Karpas-422 (cell line): Measurements from ENCODE around the gene METTL25B. TPM values are rescaled to one million over a fixed set of nuclear protein-coding genes. Genes with fewer than 3 reads are reported as not detected.

Experiments used
- DNase-seq: peaks from one replicate; pipeline ENCODE4 v3.0.0-alpha.2; 2015
- H2AFZ ChIP-seq: fragments of 200-600 bp; sonication (generic); 2 replicates; pipeline ENCODE4 v1.6.1; 2014; ENCODE audit warnings: antibody characterized with exemption, low read length, mixed read lengths
- H3K27ac ChIP-seq: fragments of 200-600 bp; sonication (generic); 2 replicates; pipeline ENCODE4 v1.5.1; 2014; ENCODE audit warnings: mild to moderate bottlenecking, low read length, moderate library complexity
- H3K27me3 ChIP-seq: fragments of 200-600 bp; sonication (generic); 2 replicates; pipeline ENCODE4 v1.6.1; 2014; ENCODE audit warnings: low read length, mixed read lengths
- H3K36me3 ChIP-seq: fragments of 200-600 bp; sonication (generic); 2 replicates; pipeline ENCODE4 v1.6.1; 2014; ENCODE audit warnings: low read length, mixed read lengths; ENCODE audit not compliant: insufficient read depth
- H3K4me1 ChIP-seq: fragments of 200-600 bp; sonication (generic); 2 replicates; pipeline ENCODE4 v1.6.1; 2014; ENCODE audit warnings: mild to moderate bottlenecking, low read length, mixed read lengths
- H3K4me2 ChIP-seq: fragments of 200-600 bp; sonication (generic); 2 replicates; pipeline ENCODE4 v1.6.1; 2014; ENCODE audit warnings: low read length, low read depth, mild to moderate bottlenecking; ENCODE audit not compliant: poor library complexity, severe bottlenecking
- H3K4me3 ChIP-seq: fragments of 200-600 bp; sonication (generic); 2 replicates; pipeline ENCODE4 v1.5.1; 2014; ENCODE audit warnings: mild to moderate bottlenecking, antibody characterized with exemption, low read length, mixed read lengths
- H3K79me2 ChIP-seq: fragments of 200-600 bp; sonication (generic); 2 replicates; pipeline ENCODE4 v1.6.1; 2014; ENCODE audit warnings: mild to moderate bottlenecking, low read length, mixed read lengths
- H3K9ac ChIP-seq: fragments of 200-600 bp; sonication (generic); 2 replicates; pipeline ENCODE4 v1.6.0; 2014; ENCODE audit warnings: low read length
- H3K9me2 ChIP-seq: fragments of 200-600 bp; sonication (generic), shearing (Covaris generic); replicated peaks from 2 replicates; pipeline ENCODE4 v1.6.0; 2014; ENCODE audit warnings: mild to moderate bottlenecking, low read length, moderate library complexity; ENCODE audit not compliant: insufficient read depth
- H3K9me3 ChIP-seq: fragments of 300-700, 200-600 bp; sonication (generic); 2 replicates; pipeline ENCODE4 v1.6.1; 2014; ENCODE audit warnings: low read length, mixed read lengths
- H4K20me1 ChIP-seq: fragments of 200-600 bp; sonication (generic); 2 replicates; pipeline ENCODE4 v1.6.1; 2014; ENCODE audit warnings: mild to moderate bottlenecking, antibody characterized with exemption, low read length, low read depth; ENCODE audit not compliant: insufficient read depth
- total RNA-seq: library from RNA; depleted of rRNA; stranded (reverse); fragments of >200 nt; shearing (Covaris generic); gene quantifications from 2 replicates; pipeline ENCODE4 v1.2.3, GENCODE V29; 2014; ENCODE audit warnings: low replicate concordance

Gene METTL25B
- total RNA-seq, 1 experiment from 2014 or later = 22.8 TPM

GRCh38 chr1:156697481-156697880, 30.8 kb upstream of the METTL25B start:
- H3K4me2 ChIP-seq = no peak overlapping the region
- H3K4me3 ChIP-seq = no peak overlapping the region
- no peaks in the 10 kb centered on the region for H3K79me2 ChIP-seq
- H4K20me1 ChIP-seq = no peaks in the 10 kb centered on the region
- H3K27ac ChIP-seq = no peak overlapping the region
- H3K9ac ChIP-seq = no peak overlapping the region
- H3K9me3 ChIP-seq = no peaks in the 10 kb centered on the region
- no peak for DNase-seq
- no peaks in the 10 kb centered on the region for H3K9me2 ChIP-seq
- H3K36me3 ChIP-seq = no peaks in the 10 kb centered on the region
- H3K4me1 ChIP-seq = peaks cover 5% of the 10 kb centered on the region; the same call in 1 of the 2 replicates
- H3K27me3 ChIP-seq = no peaks in the 10 kb centered on the region
- H2AFZ ChIP-seq = no peak overlapping the region

- Histone ChIP-seq H3K4me3 (no peak overlapping the region), H3K9me2 (no peaks in the 10 kb centered on the region), H4K20me1 (no peaks in the 10 kb centered on the region), H3K4me1 (no peaks in the 10 kb centered on the region), H3K36me3 (no peaks in the 10 kb centered on the region), H3K79me2 (no peaks in the 10 kb centered on the region), H3K27ac (no peak overlapping the region), H3K4me2 (no peak overlapping the region), H3K9me3 (no peaks in the 10 kb centered on the region), H2AFZ (no peak overlapping the region), H3K9ac (no peak overlapping the region), H3K27me3 (no peaks in the 10 kb centered on the region)
- DNase-seq = no peak
Measured at GRCh38 chr1:156698995-156699394, 29.3 kb upstream of the METTL25B start.

- Histone ChIP-seq H4K20me1 (0 out of 2 replicates have a peak, but pooled peaks cover 5% of the 10 kb centered on the region), H2AFZ (no peak overlapping the region), H3K9me2 (no peaks in the 10 kb centered on the region), H3K27me3 (no peaks in the 10 kb centered on the region), H3K79me2 (no peaks in the 10 kb centered on the region), H3K9ac (no peak overlapping the region), H3K4me1 (peaks cover 4% of the 10 kb centered on the region), H3K36me3 (no peaks in the 10 kb centered on the region), H3K4me2 (no peak overlapping the region), H3K9me3 (no peaks in the 10 kb centered on the region), H3K4me3 (no peak overlapping the region), H3K27ac (no peak overlapping the region)
- DNase-seq = no peak
Measured at GRCh38 chr1:156700736-156701531, 27.3 kb upstream of the METTL25B start.

- Histone ChIP-seq H3K9ac (no peak overlapping the region), H3K9me2 (no peaks in the 10 kb centered on the region), H3K4me3 (no peak overlapping the region), H3K4me2 (no peak overlapping the region), H3K36me3 (no peaks in the 10 kb centered on the region), H3K27ac (no peak overlapping the region), H3K9me3 (no peaks in the 10 kb centered on the region), H3K27me3 (no peaks in the 10 kb centered on the region), H3K4me1 (peaks cover 17% of the 10 kb centered on the region), H4K20me1 (0 out of 2 replicates have a peak, but pooled peaks cover 5% of the 10 kb centered on the region), H2AFZ (no peak overlapping the region), H3K79me2 (no peaks in the 10 kb centered on the region)
- DNase-seq = no peak
Measured at GRCh38 chr1:156703336-156703735, 24.9 kb upstream of the METTL25B start.

GRCh38 chr1:156703741-156704140, 24.5 kb upstream of the METTL25B start:
- Histone ChIP-seq H3K4me1 (peaks cover 17% of the 10 kb centered on the region), H3K36me3 (no peaks in the 10 kb centered on the region), H2AFZ (no peak overlapping the region), H3K4me2 (no peak overlapping the region), H4K20me1 (0 out of 2 replicates have a peak, but pooled peaks cover 5% of the 10 kb centered on the region), H3K9me2 (no peaks in the 10 kb centered on the region), H3K27me3 (no peaks in the 10 kb centered on the region), H3K9ac (no peak overlapping the region), H3K27ac (no peak overlapping the region), H3K79me2 (no peaks in the 10 kb centered on the region), H3K9me3 (no peaks in the 10 kb centered on the region), H3K4me3 (no peak overlapping the region)
- DNase-seq = no peak

GRCh38 chr1:156704166-156704711, 24.0 kb upstream of the METTL25B start:
- Histone ChIP-seq H3K79me2 (no peaks in the 10 kb centered on the region), H3K27me3 (no peaks in the 10 kb centered on the region), H4K20me1 (0 out of 2 replicates have a peak, but pooled peaks cover 5% of the 10 kb centered on the region), H3K9me3 (no peaks in the 10 kb centered on the region), H3K9ac (no peak overlapping the region), H3K4me1 (peaks cover 17% of the 10 kb centered on the region), H2AFZ (no peak overlapping the region), H3K4me2 (no peak overlapping the region), H3K36me3 (no peaks in the 10 kb centered on the region), H3K9me2 (no peaks in the 10 kb centered on the region), H3K4me3 (no peak overlapping the region), H3K27ac (no peak overlapping the region)
- no peak for DNase-seq

- no peak for DNase-seq
- Histone ChIP-seq H3K4me1 (peaks cover 17% of the 10 kb centered on the region), H3K79me2 (no peaks in the 10 kb centered on the region), H3K27me3 (no peaks in the 10 kb centered on the region), H2AFZ (no peak overlapping the region), H4K20me1 (0 out of 2 replicates have a peak, but pooled peaks cover 5% of the 10 kb centered on the region), H3K9me3 (no peaks in the 10 kb centered on the region), H3K4me3 (no peak overlapping the region), H3K9ac (no peak overlapping the region), H3K9me2 (no peaks in the 10 kb centered on the region), H3K36me3 (no peaks in the 10 kb centered on the region), H3K4me2 (no peak overlapping the region), H3K27ac (no peak overlapping the region)
Measured at GRCh38 chr1:156704930-156705320, 23.3 kb upstream of the METTL25B start.

GRCh38 chr1:156705321-156705917, 22.9 kb upstream of the METTL25B start, which contains the start of gene CRABP2:
CRABP2 (minus strand) TSS chr1:156705583; CDS start chr1:156705446, 137 bp downstream.
- H3K27ac ChIP-seq = no peak within 1 kb of the TSS
- no peaks in the 10 kb centered on the region for H3K36me3 ChIP-seq
- H3K9me2 ChIP-seq = no peaks in the 10 kb centered on the region
- H2AFZ ChIP-seq = peak within 1 kb of the TSS; percentile 75; the same call in 1 of the 2 replicates
- peak within 1 kb of the TSS; percentile 71 for H3K4me3 ChIP-seq
- no peaks in the 10 kb centered on the region for H3K9me3 ChIP-seq
- H3K27me3 ChIP-seq = no peaks in the 10 kb centered on the region
- peak within 1 kb of the TSS; percentile 98 for H3K4me2 ChIP-seq
- H3K4me1 ChIP-seq = peaks cover 17% of the 10 kb centered on the region
- H3K79me2 ChIP-seq = no peaks in the 10 kb centered on the region
- DNase-seq = no peak
- H3K9ac ChIP-seq = peak within 1 kb of the TSS; percentile 70
- 0 out of 2 replicates have a peak, but pooled peaks cover 5% of the 10 kb centered on the region for H4K20me1 ChIP-seq
